GM12878 (cell line): ENCODE measurements around the gene SLCO4A1. TPM values are rescaled to one million over a fixed set of nuclear protein-coding genes. Genes with fewer than 3 reads are reported as not detected.

Experiments
- ATAC-seq: fragments of 200-7000 bp; cut with Tn5 transposase; 3 replicates; pipeline ENCODE4 v1.9.1; 2020; ENCODE audit warnings: mild to moderate bottlenecking, moderate library complexity
- BruUV-seq: library from RNA; stranded (reverse); fragments of 400-500 nt; replicated peaks from 2 replicates; lab custom pipeline; 2021; lab: Mats Ljungman, UMichigan
- CTCF ChIA-PET: fragments of 300-600 bp; sonication (Branson Sonifier 250); formaldehyde crosslinking; extraction: SDS; loops from one replicate; lab custom pipeline; 2021; ENCODE audit warnings: inconsistent platforms; lab: Yijun Ruan, JAX
- POLR2A ChIA-PET: fragments of 350-600 bp; formaldehyde crosslinking; extraction: SDS; loops from one replicate; lab custom pipeline; 2021; ENCODE audit warnings: inconsistent platforms; lab: Charles Lee
- RAD21 ChIA-PET: fragments of 300-600 bp; sonication (Branson Sonifier 250); formaldehyde crosslinking; loops from one replicate; lab custom pipeline; 2023; ENCODE audit warnings: antibody characterized with exemption; ENCODE audit not compliant: unreplicated experiment; lab: Charles Lee
- SMC1A ChIA-PET: fragments of 300-600 bp; sonication (Branson Sonifier 250); formaldehyde crosslinking; loops from one replicate; lab custom pipeline; 2023; ENCODE audit not compliant: unreplicated experiment, uncharacterized antibody; lab: Charles Lee
- DNase-seq: peaks from one replicate; pipeline ENCODE4 v3.0.0-alpha.2; 2011; ENCODE audit warnings: low read depth, low spot score
- FAIRE-seq: peaks from 3 replicates; lab custom pipeline; 2011; peaks lifted over from hg19 to GRCh38; lab: Jason Lieb, UNC
- H2AFZ ChIP-seq: 2 replicates; pipeline ENCODE4 v1.6.0; 2011; ENCODE audit warnings: low read depth, low read length, control low read depth; ENCODE audit not compliant: control insufficient read depth
- H3K27ac ChIP-seq: 2 replicates; pipeline ENCODE4 v1.5.1; 2011; ENCODE audit warnings: control low read depth; ENCODE audit not compliant: control insufficient read depth, insufficient read depth
- H3K27me3 ChIP-seq, 2 experiments: replicated peaks in 1 of 2; 2 replicates each; pipeline versions ENCODE4 v1.6.0 to v1.6.1; 2011; ENCODE audit warnings: low read length in 1 of 2; ENCODE audit not compliant: control insufficient read depth in 2 of 2, insufficient read depth in 2 of 2
- H3K36me3 ChIP-seq, 2 experiments: 2 replicates each; pipeline ENCODE4 v1.5.1; 2011; ENCODE audit warnings: low read length in 1 of 2; ENCODE audit not compliant: control insufficient read depth in 2 of 2, insufficient read depth in 2 of 2
- H3K4me1 ChIP-seq: 2 replicates; pipeline ENCODE4 v1.6.1; 2011; ENCODE audit warnings: mild to moderate bottlenecking, low read length, moderate library complexity, mixed read lengths; ENCODE audit not compliant: control insufficient read depth, insufficient read depth
- H3K4me2 ChIP-seq: 2 replicates; pipeline ENCODE4 v1.6.0; 2011; ENCODE audit warnings: control low read depth; ENCODE audit not compliant: control insufficient read depth, insufficient read depth
- H3K4me3 ChIP-seq: fragments of 200-600 bp; sonication (generic); 2 replicates; pipeline ENCODE4 v1.5.1; 2016
- H3K79me2 ChIP-seq: 2 replicates; pipeline ENCODE4 v1.6.0; 2011; ENCODE audit warnings: low read length; ENCODE audit not compliant: control insufficient read depth, insufficient read depth
- H3K9ac ChIP-seq: 2 replicates; pipeline ENCODE4 v1.8.0; 2011; ENCODE audit warnings: low read length, control low read depth, mixed read lengths; ENCODE audit not compliant: control insufficient read depth, insufficient read depth
- H3K9me3 ChIP-seq: replicated peaks from 3 replicates; pipeline ENCODE4 v1.5.1; 2011; ENCODE audit warnings: mild to moderate bottlenecking, low read length; ENCODE audit not compliant: control insufficient read depth, insufficient read depth
- H4K20me1 ChIP-seq: 2 replicates; pipeline ENCODE4 v1.6.0; 2011; ENCODE audit not compliant: control insufficient read depth, insufficient read depth
- ASH2L ChIP-seq: fragments of 300-600, 200-600 bp; sonication (generic); IDR thresholded peaks from 2 replicates; pipeline ENCODE4 v1.6.1; 2017; ENCODE audit warnings: low read depth, mild to moderate bottlenecking, borderline replicate concordance
- BCL11A ChIP-seq: IDR thresholded peaks from 2 replicates; pipeline ENCODE4 v1.6.1; 2011; ENCODE audit warnings: low read depth, low read length
- BHLHE40 ChIP-seq, 2 experiments: fragments of 450-650 bp in 1 of 2; IDR thresholded peaks; 2 replicates each; pipeline ENCODE4 v1.6.1; 2011 to 2017; ENCODE audit warnings: low read depth in 2 of 2, borderline replicate concordance in 1 of 2, improper control_type of control experiment in 1 of 2, low read length in 1 of 2, mild to moderate bottlenecking in 1 of 2
- CEBPB ChIP-seq, 2 experiments: fragments of 150-350 bp in 1 of 2; IDR thresholded peaks; 2 replicates each; pipeline ENCODE4 v1.6.1; 2012 to 2014; ENCODE audit warnings: low read depth in 2 of 2, low read length in 2 of 2, borderline replicate concordance in 1 of 2, inconsistent platforms in 1 of 2
- CHD2 ChIP-seq: IDR thresholded peaks from 2 replicates; pipeline ENCODE4 v1.6.1; 2011; ENCODE audit warnings: low read depth, low read length, improper control_type of control experiment, borderline replicate concordance
- MYB ChIP-seq: fragments of 150-350 bp; IDR thresholded peaks from 2 replicates; pipeline ENCODE4 v1.6.1; 2014; ENCODE audit warnings: mild to moderate bottlenecking, low read depth, low read length, borderline replicate concordance
- NBN ChIP-seq: fragments of 450-650 bp; IDR thresholded peaks from 2 replicates; pipeline ENCODE4 v1.6.1; 2016
- NFXL1 ChIP-seq: fragments of 450-650 bp; IDR thresholded peaks from 2 replicates; pipeline ENCODE4 v1.6.1; 2017; ENCODE audit warnings: antibody characterized with exemption, mild to moderate bottlenecking, borderline replicate concordance
- NR2C2 ChIP-seq: IDR thresholded peaks from 2 replicates; pipeline ENCODE4 v1.6.1; 2011; ENCODE audit warnings: borderline replicate concordance, low read depth; ENCODE audit not compliant: control insufficient read depth, insufficient read length
- PAX5 ChIP-seq: IDR thresholded peaks from 2 replicates; pipeline ENCODE4 v1.6.1; 2011; ENCODE audit warnings: low read depth, low read length, borderline replicate concordance
- STAT3 ChIP-seq: IDR thresholded peaks from 2 replicates; pipeline ENCODE4 v1.6.1; 2011; ENCODE audit warnings: low read depth, low read length, improper control_type of control experiment
- SUPT20H ChIP-seq: IDR thresholded peaks from 2 replicates; pipeline ENCODE4 v1.6.1; 2011; ENCODE audit warnings: low read depth, mild to moderate bottlenecking, low read length, moderate library complexity, borderline replicate concordance; ENCODE audit not compliant: control insufficient read depth
- YBX1 ChIP-seq: fragments of 450-650 bp; IDR thresholded peaks from 2 replicates; pipeline ENCODE4 v1.6.1; 2016; ENCODE audit warnings: antibody characterized with exemption
- WGBS: methylation state at CpG from one replicate; pipeline ENCODE4 v1.1.6; 2016; ENCODE audit warnings: low lambda C conversion rate; ENCODE audit not compliant: insufficient replicate concordance, insufficient coverage; ENCODE audit errors: missing lambda C conversion rate; 5-methylcytosine and 5-hydroxymethylcytosine counted together
- in situ Hi-C: fragments of 300-500 bp; cut with MboI; formaldehyde crosslinking; loops from 9 replicates; pipeline ENCODE4 v1.14.3; 2018; ENCODE audit warnings: mixed read lengths
- intact Hi-C: fragments of 100-400 bp; cut with micrococcal nuclease; formaldehyde crosslinking; loops from one replicate; pipeline ENCODE4 v1.14.2; 2022; ENCODE audit not compliant: unreplicated experiment
- polyA plus RNA-seq, 11 experiments: library from polyadenylated mRNA; depleted of rRNA in 4 of 11; unstranded in 6 of 11; stranded (reverse) in 5 of 11; fragments of >200 nt; fragmentation: Nextera tagmentation in 4 of 11; fragmentation: Illumina TruSeq in 1 of 11; extraction: Ambion mirVana in 4 of 11; extraction: Trizol in 1 of 11; gene quantifications; 1 replicate in 1 of 11; 2 replicates in 10 of 11; pipeline versions ENCODE4 v1.2.1 to v1.2.3, GENCODE V29; 2011 to 2016; ENCODE audit warnings: inconsistent platforms in 2 of 11, missing spikeins in 2 of 11, low read depth in 1 of 11
- total RNA-seq, 4 experiments: library from RNA; depleted of rRNA in 3 of 4; stranded (reverse); fragments of >200 nt in 3 of 4; fragmentation: Illumina TruSeq in 1 of 4; extraction: Trizol in 1 of 4; gene quantifications; 2 replicates each; pipeline versions ENCODE4 v1.2.1 to v1.2.3, GENCODE V29; 2013 to 2021
- TF ChIP-seq, protein P1 (sequence below): fragments of 450-650 bp; IDR thresholded peaks from 2 replicates; pipeline ENCODE4 v1.6.1; 2017; ENCODE audit warnings: low read depth, mild to moderate bottlenecking, moderate library complexity
- TF ChIP-seq, protein P2 (sequence below): fragments of 450-650 bp; IDR thresholded peaks from 2 replicates; pipeline ENCODE4 v1.6.1; 2017; ENCODE audit warnings: mild to moderate bottlenecking, moderate library complexity

SLCO4A1 gene
- total and polyA plus RNA-seq, 10 of the 15 experiments (the other 5 are each of a cell fraction or from before 2014, with no cell fraction given) = 2.1 to 30.7 (median 12.0) TPM

DNA sequence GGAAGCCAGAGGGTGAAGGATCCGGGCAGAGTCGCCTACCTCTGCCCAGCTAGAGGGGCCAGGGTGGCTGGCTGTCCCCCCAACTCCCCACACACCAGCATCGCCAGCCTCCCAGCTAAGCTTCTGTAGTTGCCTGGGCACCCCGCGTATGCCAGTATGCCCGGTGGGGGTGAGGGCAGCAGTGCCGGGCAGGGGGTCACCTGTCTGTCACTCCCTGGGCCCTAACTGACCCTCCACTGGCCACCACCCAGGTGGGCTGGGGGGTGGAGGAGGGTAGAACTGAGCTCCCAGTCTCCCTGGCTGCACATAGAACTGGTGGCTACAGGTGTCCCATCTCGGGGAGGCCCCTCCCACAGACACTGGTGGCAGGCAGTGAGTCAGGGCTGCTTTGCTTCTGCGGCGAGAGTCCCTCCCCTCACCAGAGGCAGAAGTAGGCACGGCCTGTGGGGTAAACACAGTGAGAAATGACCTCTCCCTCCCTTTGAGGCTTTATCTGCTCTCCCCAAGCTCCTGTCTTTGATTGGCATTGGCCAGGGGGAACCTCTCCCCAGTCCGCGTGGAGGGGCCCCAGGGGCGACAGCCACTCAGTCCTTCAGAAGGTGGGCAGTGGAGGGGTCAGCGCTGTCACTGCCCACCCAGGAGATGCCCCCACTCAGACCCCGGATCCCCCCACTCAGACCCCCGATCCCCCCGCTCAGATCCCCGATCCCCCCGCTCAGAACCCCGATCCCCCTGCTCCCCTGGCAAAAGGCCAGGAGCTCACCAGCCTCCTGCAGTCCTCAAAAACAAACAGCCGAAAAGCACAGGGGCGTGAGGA lies 68.8 kb downstream of the SLCO4A1 start:
- ChIA-PET SMC1A (no interaction called here), CTCF (no interaction called here), POLR2A (no interaction called here), RAD21 (no interaction called here)
- Histone ChIP-seq H3K9me3 (no peaks in the 10 kb centered on the region), H3K4me2 (no peak overlapping the region), H3K9ac (no peak overlapping the region), H4K20me1 (no peaks in the 10 kb centered on the region), H3K4me1 (no peaks in the 10 kb centered on the region), H3K36me3 (no peaks in the 10 kb centered on the region), H3K79me2 (no peaks in the 10 kb centered on the region), H3K27ac (no peak overlapping the region), H2AFZ (no peak overlapping the region), H3K27me3 (peaks cover 0 to 7% of the 10 kb centered on the region in 2 experiments; a peak in 3 of 4 replicates), H3K4me3 (no peak overlapping the region)
- WGBS = 36% methylated on average over 23 of the region's 23 CpGs
- no TSS peak for BruUV-seq
- ATAC-seq (no peak), FAIRE-seq (no peak), DNase-seq (no peak)
- intact Hi-C loops (no loop called here), in situ Hi-C loops (no loop called here)
- TF ChIP-seq BHLHE40 (IDR thresholded peaks at IDR 0.05; ENCODE audit: borderline replicate concordance in 1 of 2, low read depth in 2 of 2, low read length in 1 of 2) = no peak
- TF ChIP-seq SUPT20H = no peak
- no peak for TF ChIP-seq BCL11A
- no peak for TF ChIP-seq NBN
- no peak for TF ChIP-seq PAX5
- TF ChIP-seq NR2C2 = no peak
- TF ChIP-seq, protein P1, sequence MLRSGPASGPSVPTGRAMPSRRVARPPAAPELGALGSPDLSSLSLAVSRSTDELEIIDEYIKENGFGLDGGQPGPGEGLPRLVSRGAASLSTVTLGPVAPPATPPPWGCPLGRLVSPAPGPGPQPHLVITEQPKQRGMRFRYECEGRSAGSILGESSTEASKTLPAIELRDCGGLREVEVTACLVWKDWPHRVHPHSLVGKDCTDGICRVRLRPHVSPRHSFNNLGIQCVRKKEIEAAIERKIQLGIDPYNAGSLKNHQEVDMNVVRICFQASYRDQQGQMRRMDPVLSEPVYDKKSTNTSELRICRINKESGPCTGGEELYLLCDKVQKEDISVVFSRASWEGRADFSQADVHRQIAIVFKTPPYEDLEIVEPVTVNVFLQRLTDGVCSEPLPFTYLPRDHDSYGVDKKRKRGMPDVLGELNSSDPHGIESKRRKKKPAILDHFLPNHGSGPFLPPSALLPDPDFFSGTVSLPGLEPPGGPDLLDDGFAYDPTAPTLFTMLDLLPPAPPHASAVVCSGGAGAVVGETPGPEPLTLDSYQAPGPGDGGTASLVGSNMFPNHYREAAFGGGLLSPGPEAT = no peak
- TF ChIP-seq STAT3 = no peak
- TF ChIP-seq, protein P2, sequence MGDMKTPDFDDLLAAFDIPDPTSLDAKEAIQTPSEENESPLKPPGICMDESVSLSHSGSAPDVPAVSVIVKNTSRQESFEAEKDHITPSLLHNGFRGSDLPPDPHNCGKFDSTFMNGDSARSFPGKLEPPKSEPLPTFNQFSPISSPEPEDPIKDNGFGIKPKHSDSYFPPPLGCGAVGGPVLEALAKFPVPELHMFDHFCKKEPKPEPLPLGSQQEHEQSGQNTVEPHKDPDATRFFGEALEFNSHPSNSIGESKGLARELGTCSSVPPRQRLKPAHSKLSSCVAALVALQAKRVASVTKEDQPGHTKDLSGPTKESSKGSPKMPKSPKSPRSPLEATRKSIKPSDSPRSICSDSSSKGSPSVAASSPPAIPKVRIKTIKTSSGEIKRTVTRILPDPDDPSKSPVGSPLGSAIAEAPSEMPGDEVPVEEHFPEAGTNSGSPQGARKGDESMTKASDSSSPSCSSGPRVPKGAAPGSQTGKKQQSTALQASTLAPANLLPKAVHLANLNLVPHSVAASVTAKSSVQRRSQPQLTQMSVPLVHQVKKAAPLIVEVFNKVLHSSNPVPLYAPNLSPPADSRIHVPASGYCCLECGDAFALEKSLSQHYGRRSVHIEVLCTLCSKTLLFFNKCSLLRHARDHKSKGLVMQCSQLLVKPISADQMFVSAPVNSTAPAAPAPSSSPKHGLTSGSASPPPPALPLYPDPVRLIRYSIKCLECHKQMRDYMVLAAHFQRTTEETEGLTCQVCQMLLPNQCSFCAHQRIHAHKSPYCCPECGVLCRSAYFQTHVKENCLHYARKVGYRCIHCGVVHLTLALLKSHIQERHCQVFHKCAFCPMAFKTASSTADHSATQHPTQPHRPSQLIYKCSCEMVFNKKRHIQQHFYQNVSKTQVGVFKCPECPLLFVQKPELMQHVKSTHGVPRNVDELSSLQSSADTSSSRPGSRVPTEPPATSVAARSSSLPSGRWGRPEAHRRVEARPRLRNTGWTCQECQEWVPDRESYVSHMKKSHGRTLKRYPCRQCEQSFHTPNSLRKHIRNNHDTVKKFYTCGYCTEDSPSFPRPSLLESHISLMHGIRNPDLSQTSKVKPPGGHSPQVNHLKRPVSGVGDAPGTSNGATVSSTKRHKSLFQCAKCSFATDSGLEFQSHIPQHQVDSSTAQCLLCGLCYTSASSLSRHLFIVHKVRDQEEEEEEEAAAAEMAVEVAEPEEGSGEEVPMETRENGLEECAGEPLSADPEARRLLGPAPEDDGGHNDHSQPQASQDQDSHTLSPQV = no peak
- TF ChIP-seq CEBPB (IDR thresholded peaks at IDR 0.05; ENCODE audit: borderline replicate concordance in 1 of 2, low read depth in 2 of 2, low read length in 2 of 2) = no peak
- TF ChIP-seq CHD2 = no peak
- TF ChIP-seq NFXL1 = no peak
- no peak for TF ChIP-seq YBX1
- TF ChIP-seq MYB = no peak
- no peak for TF ChIP-seq ASH2L
